K562 (cell line): ENCODE results near the gene ZNF266. TPM values are rescaled to one million over a fixed set of nuclear protein-coding genes. Genes with fewer than 3 reads are reported as not detected.
A peak's percentile ranks its signal among the peaks of the same experiment; 100 is the strongest.

Experiments used
- BDP1 ChIP-seq: IDR thresholded peaks from 3 replicates; pipeline ENCODE4 v1.6.1; 2011; ENCODE audit not compliant: insufficient read length, insufficient read depth
- BRF1 ChIP-seq: IDR thresholded peaks from 3 replicates; pipeline ENCODE4 v1.6.1; 2011; ENCODE audit warnings: borderline replicate concordance, mild to moderate bottlenecking; ENCODE audit not compliant: insufficient read length; ENCODE audit errors: extremely low read depth
- E2F3 ChIP-seq: fragments of 250-450 bp; sonication (Bioruptor Pico); IDR thresholded peaks from 2 replicates; pipeline ENCODE4 v1.4.0; 2020; ENCODE audit warnings: mild to moderate bottlenecking
- ELF2 ChIP-seq: fragments of 250-450 bp; sonication (Bioruptor Pico); IDR thresholded peaks from 2 replicates; pipeline ENCODE4 v1.5.0; 2021; ENCODE audit warnings: mild to moderate bottlenecking
- FOSL1 ChIP-seq: fragments of 200-800 bp; sonication (Bioruptor generic); conservative IDR thresholded peaks from 2 replicates; pipeline ENCODE4 v1.6.1; 2016; ENCODE audit warnings: missing genetic modification characterization, missing compliant biosample characterization
- GTF2F1 ChIP-seq: IDR thresholded peaks from 2 replicates; pipeline ENCODE4 v1.6.1; 2011; ENCODE audit warnings: low read depth, low read length, improper control_type of control experiment
- LARP7 ChIP-seq: fragments of 450-650 bp; IDR thresholded peaks from 2 replicates; pipeline ENCODE4 v1.6.1; 2016
- MBD2 ChIP-seq: sonication (generic); IDR thresholded peaks from 2 replicates; pipeline ENCODE4 v1.6.1; 2016; ENCODE audit warnings: low read depth, borderline replicate concordance
- MTA2 ChIP-seq: fragments of 450-650 bp; IDR thresholded peaks from 2 replicates; pipeline ENCODE4 v1.6.1; 2016; ENCODE audit warnings: low read depth
- NFIX ChIP-seq: fragments of 250-450 bp; sonication (Bioruptor Pico); IDR thresholded peaks from 2 replicates; pipeline ENCODE4 v1.4.0; 2020; ENCODE audit warnings: low read depth, mild to moderate bottlenecking, moderate library complexity
- NR3C1 ChIP-seq: sonication (generic); formaldehyde crosslinking; IDR thresholded peaks from 2 replicates; pipeline ENCODE4 v1.8.1; 2022; ENCODE audit warnings: missing genetic modification reagents
- POLR2B ChIP-seq: fragments of 450-650 bp; IDR thresholded peaks from 2 replicates; pipeline ENCODE4 v1.6.1; 2018; ENCODE audit warnings: low read depth; ENCODE audit not compliant: partially characterized antibody
- PRMT5 ChIP-seq: sonication (generic); formaldehyde crosslinking; IDR thresholded peaks from 2 replicates; pipeline ENCODE4 v1.5.0; 2020; ENCODE audit warnings: missing genetic modification reagents
- ZFP1 ChIP-seq: fragments of 450-650 bp; formaldehyde crosslinking; IDR thresholded peaks from 2 replicates; pipeline ENCODE4 v1.4.0; 2020; ENCODE audit warnings: mild to moderate bottlenecking, mixed read lengths
- ZFPM2 ChIP-seq: fragments of 250-450 bp; sonication (Bioruptor Pico); IDR thresholded peaks from 2 replicates; pipeline ENCODE4 v1.5.1; 2022; ENCODE audit warnings: mild to moderate bottlenecking
- ZNF133 ChIP-seq: fragments of 250-450 bp; sonication (Bioruptor Pico); IDR thresholded peaks from 2 replicates; pipeline ENCODE4 v1.4.0; 2020; ENCODE audit warnings: mild to moderate bottlenecking
- ZNF140 ChIP-seq: fragments of 250-450 bp; sonication (Bioruptor Pico); IDR thresholded peaks from 2 replicates; pipeline ENCODE4 v1.8.0; 2021; ENCODE audit warnings: moderate library complexity, mild to moderate bottlenecking, inconsistent platforms
- ZNF217 ChIP-seq: sonication (generic); formaldehyde crosslinking; IDR thresholded peaks from 2 replicates; pipeline ENCODE4 v1.8.0; 2022; ENCODE audit warnings: mild to moderate bottlenecking, missing genetic modification reagents
- ZNF224 ChIP-seq: sonication (generic); formaldehyde crosslinking; IDR thresholded peaks from 2 replicates; pipeline ENCODE4 v1.8.0; 2022; ENCODE audit warnings: mild to moderate bottlenecking, missing genetic modification reagents
- ZNF384 ChIP-seq: IDR thresholded peaks from 2 replicates; pipeline ENCODE4 v1.6.1; 2012; ENCODE audit warnings: low read depth, low read length, improper control_type of control experiment
- polyA plus RNA-seq, 8 experiments: library from polyadenylated mRNA; depleted of rRNA in 4 of 8; stranded (reverse) in 5 of 8; unstranded in 3 of 8; fragments of >200 nt; fragmentation: Nextera tagmentation in 2 of 8; fragmentation: Illumina TruSeq in 1 of 8; extraction: Ambion mirVana in 2 of 8; extraction: Trizol in 1 of 8; gene quantifications; 2 replicates each; pipeline versions ENCODE4 v1.2.1 to v1.2.3, GENCODE V29; 2011 to 2014; ENCODE audit warnings: inconsistent platforms in 1 of 8, missing spikeins in 1 of 8
- total RNA-seq, 7 experiments: library from RNA; depleted of rRNA in 6 of 7; stranded (reverse); fragments of >200 nt in 6 of 7; fragmentation: Illumina TruSeq in 2 of 7; extraction: Trizol in 2 of 7; gene quantifications; 2 replicates each; pipeline versions ENCODE4 v1.2.1 to v1.2.3, GENCODE V29; 2011 to 2021; ENCODE audit warnings: low replicate concordance in 1 of 7
- TF ChIP-seq, protein P1 (sequence below): sonication (generic); formaldehyde crosslinking; IDR thresholded peaks from 2 replicates; pipeline ENCODE4 v1.8.0; 2022; ENCODE audit warnings: missing genetic modification reagents, mild to moderate bottlenecking, moderate library complexity, borderline replicate concordance
- TF ChIP-seq, protein P2 (sequence below): IDR thresholded peaks from 2 replicates; pipeline ENCODE4 v1.6.1; 2016; ENCODE audit warnings: missing genetic modification characterization, missing compliant biosample characterization
- TF ChIP-seq, protein P3 (sequence below): fragments of 450-650 bp; formaldehyde crosslinking; IDR thresholded peaks from 2 replicates; pipeline ENCODE4 v1.4.0; 2022; ENCODE audit warnings: missing genetic modification characterization
- TF ChIP-seq, protein P4 (sequence below): fragments of 450-650 bp; formaldehyde crosslinking; IDR thresholded peaks from 2 replicates; pipeline ENCODE4 v1.4.0; 2022; ENCODE audit warnings: missing genetic modification characterization

The ZNF266 gene
- total and polyA plus RNA-seq, 9 of the 15 experiments (the other 6 are each of a cell fraction or from before 2014, with no cell fraction given): 5.9 to 40.9 (median 20.3) TPM

DNA sequence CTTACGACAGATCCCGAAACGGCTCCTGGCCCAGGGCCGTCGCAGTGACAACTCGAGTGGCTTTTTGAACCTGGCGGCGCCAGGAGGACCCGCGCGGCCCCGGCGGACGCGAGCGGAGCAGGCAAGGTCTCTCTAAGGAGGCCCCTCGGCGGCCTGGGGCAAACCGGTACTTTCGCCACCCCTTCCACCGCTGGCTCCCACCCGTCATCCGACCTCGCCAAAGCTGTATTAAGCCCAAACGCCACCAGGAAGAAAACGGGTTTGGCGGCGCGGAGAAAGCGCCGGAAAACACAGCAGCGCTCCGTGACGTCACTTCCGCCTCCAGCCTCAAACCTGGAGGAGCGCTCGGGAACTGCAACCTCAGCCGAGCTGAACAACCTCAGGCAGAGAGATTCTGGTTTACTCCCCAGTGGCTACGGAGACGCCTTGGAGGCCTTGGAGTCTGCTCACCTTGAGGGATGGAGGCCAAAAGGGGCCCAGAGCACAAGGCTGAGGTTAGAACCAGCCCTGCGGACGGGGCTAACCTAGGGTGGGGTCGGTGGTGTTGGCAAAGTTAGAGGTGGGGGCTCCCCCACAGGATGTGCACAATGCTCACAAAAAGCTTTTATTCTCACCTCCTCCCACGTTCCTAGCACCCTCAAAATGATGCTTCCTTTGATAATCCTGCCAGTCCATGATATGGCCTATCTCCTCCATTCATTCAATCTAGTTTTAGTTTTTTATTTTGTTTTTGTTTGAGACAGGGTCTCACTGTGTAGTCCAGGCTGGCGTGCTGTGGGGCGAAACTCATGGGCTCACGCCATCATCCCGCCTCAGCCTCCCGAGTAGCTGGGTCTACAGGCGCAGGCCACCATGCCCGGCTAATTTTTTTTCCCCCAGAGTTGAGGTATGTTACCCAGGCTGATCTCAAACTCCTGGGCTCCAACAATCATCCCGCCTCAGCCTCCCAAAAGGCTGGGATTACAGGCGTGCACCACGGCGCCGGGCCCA, at the start of gene ZNF266 (continued):
- TF ChIP-seq E2F3 (CRISPR knock-in tag) (peak; percentile 11; the same call in 1 of the 2 replicates), NR3C1 (no peak), BDP1 (no peak), PRMT5 (no peak), BRF1 (no peak), LARP7 (no peak), MBD2 (no peak), ZNF384 (no peak), ZFP1 (no peak), ZFPM2 (CRISPR knock-in tag) (no peak), POLR2B (peak; percentile 71), ZNF140 (CRISPR knock-in tag) (no peak), NFIX (no peak), ZNF224 (CRISPR knock-in tag) (no peak), FOSL1 (tag) (no peak), MTA2 (no peak), ZNF217 (CRISPR knock-in tag) (no peak), ZNF133 (CRISPR knock-in tag) (no peak), ELF2 (CRISPR knock-in tag) (peak; percentile 86), GTF2F1 (0 out of 2 replicates have a peak, but pooled peaks have one; percentile 50)
- TF ChIP-seq, protein P1, sequence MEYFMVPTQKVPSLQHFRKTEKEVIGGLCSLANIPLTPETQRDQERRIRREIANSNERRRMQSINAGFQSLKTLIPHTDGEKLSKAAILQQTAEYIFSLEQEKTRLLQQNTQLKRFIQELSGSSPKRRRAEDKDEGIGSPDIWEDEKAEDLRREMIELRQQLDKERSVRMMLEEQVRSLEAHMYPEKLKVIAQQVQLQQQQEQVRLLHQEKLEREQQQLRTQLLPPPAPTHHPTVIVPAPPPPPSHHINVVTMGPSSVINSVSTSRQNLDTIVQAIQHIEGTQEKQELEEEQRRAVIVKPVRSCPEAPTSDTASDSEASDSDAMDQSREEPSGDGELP (CRISPR knock-in tag): peak; percentile 62; the same call in 1 of the 2 replicates
- TF ChIP-seq, protein P2, sequence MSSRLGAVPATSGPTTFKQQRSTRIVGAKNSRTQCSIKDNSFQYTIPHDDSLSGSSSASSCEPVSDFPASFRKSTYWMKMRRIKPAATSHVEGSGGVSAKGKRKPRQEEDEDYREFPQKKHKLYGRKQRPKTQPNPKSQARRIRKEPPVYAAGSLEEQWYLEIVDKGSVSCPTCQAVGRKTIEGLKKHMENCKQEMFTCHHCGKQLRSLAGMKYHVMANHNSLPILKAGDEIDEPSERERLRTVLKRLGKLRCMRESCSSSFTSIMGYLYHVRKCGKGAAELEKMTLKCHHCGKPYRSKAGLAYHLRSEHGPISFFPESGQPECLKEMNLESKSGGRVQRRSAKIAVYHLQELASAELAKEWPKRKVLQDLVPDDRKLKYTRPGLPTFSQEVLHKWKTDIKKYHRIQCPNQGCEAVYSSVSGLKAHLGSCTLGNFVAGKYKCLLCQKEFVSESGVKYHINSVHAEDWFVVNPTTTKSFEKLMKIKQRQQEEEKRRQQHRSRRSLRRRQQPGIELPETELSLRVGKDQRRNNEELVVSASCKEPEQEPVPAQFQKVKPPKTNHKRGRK (tag): no peak
- TF ChIP-seq, protein P3, sequence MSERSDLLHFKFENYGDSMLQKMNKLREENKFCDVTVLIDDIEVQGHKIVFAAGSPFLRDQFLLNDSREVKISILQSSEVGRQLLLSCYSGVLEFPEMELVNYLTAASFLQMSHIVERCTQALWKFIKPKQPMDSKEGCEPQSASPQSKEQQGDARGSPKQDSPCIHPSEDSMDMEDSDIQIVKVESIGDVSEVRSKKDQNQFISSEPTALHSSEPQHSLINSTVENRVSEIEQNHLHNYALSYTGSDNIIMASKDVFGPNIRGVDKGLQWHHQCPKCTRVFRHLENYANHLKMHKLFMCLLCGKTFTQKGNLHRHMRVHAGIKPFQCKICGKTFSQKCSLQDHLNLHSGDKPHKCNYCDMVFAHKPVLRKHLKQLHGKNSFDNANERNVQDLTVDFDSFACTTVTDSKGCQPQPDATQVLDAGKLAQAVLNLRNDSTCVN: no peak
- TF ChIP-seq, protein P4, sequence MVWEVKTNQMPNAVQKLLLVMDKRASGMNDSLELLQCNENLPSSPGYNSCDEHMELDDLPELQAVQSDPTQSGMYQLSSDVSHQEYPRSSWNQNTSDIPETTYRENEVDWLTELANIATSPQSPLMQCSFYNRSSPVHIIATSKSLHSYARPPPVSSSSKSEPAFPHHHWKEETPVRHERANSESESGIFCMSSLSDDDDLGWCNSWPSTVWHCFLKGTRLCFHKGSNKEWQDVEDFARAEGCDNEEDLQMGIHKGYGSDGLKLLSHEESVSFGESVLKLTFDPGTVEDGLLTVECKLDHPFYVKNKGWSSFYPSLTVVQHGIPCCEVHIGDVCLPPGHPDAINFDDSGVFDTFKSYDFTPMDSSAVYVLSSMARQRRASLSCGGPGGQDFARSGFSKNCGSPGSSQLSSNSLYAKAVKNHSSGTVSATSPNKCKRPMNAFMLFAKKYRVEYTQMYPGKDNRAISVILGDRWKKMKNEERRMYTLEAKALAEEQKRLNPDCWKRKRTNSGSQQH (CRISPR knock-in tag): no peak
